HepG2 (cell line): Measurements from ENCODE around the gene GSTM1. TPM values are rescaled to one million over a fixed set of nuclear protein-coding genes. Genes with fewer than 3 reads are reported as not detected.

Source experiments
- BCL3 ChIP-seq: sonication (generic); formaldehyde crosslinking; IDR thresholded peaks from 2 replicates; pipeline ENCODE4 v1.5.1; 2020; ENCODE audit warnings: mild to moderate bottlenecking, missing genetic modification reagents, moderate library complexity
- EED ChIP-seq: sonication (generic); formaldehyde crosslinking; IDR thresholded peaks from 2 replicates; pipeline ENCODE4 v1.5.0; 2020; ENCODE audit warnings: mild to moderate bottlenecking, missing genetic modification reagents
- HOXA3 ChIP-seq: sonication (generic); formaldehyde crosslinking; IDR thresholded peaks from 2 replicates; pipeline ENCODE4 v1.5.0; 2020; ENCODE audit warnings: missing genetic modification reagents
- MTA3 ChIP-seq: sonication (generic); formaldehyde crosslinking; IDR thresholded peaks from 2 replicates; pipeline ENCODE4 v1.4.0; 2020; ENCODE audit warnings: missing genetic modification reagents
- MXD1 ChIP-seq: sonication (generic); formaldehyde crosslinking; IDR thresholded peaks from 2 replicates; pipeline ENCODE4 v1.4.0; 2020; ENCODE audit warnings: mild to moderate bottlenecking, missing genetic modification reagents
- MYC ChIP-seq: sonication (generic); formaldehyde crosslinking; IDR thresholded peaks from 2 replicates; pipeline ENCODE4 v1.9.0; 2021; ENCODE audit warnings: missing genetic modification reagents, borderline replicate concordance
- NCOA5 ChIP-seq: sonication (generic); formaldehyde crosslinking; IDR thresholded peaks from 2 replicates; pipeline ENCODE4 v1.4.0; 2020; ENCODE audit warnings: missing genetic modification reagents
- NFYB ChIP-seq: sonication (generic); formaldehyde crosslinking; IDR thresholded peaks from 2 replicates; pipeline ENCODE4 v1.4.0; 2020; ENCODE audit warnings: missing genetic modification reagents
- PRPF4 ChIP-seq: fragments of 200-400 bp; formaldehyde crosslinking; IDR thresholded peaks from 2 replicates; pipeline ENCODE4 v1.6.1; 2016; ENCODE audit warnings: low read length, low read depth; ENCODE audit not compliant: poor library complexity, severe bottlenecking
- RCOR2 ChIP-seq: IDR thresholded peaks from 2 replicates; pipeline ENCODE4 v1.6.1; 2016; ENCODE audit warnings: missing biosample characterization, missing genetic modification reagents
- REL ChIP-seq: sonication (generic); formaldehyde crosslinking; conservative IDR thresholded peaks from 2 replicates; pipeline ENCODE4 v1.8.0; 2022; ENCODE audit warnings: mild to moderate bottlenecking, missing genetic modification reagents, moderate library complexity
- SKI ChIP-seq: fragments of 450-650 bp; IDR thresholded peaks from one replicate; pipeline ENCODE4 v1.6.1; 2018; ENCODE audit warnings: mild to moderate bottlenecking; ENCODE audit not compliant: partially characterized antibody
- ZNF232 ChIP-seq: sonication (generic); formaldehyde crosslinking; IDR thresholded peaks from 2 replicates; pipeline ENCODE4 v1.4.0; 2020; ENCODE audit warnings: missing genetic modification reagents, borderline replicate concordance
- ZNF234 ChIP-seq: sonication (generic); formaldehyde crosslinking; conservative IDR thresholded peaks from 2 replicates; pipeline ENCODE4 v1.5.1; 2020; ENCODE audit warnings: mild to moderate bottlenecking, missing genetic modification reagents
- ZNF256 ChIP-seq: sonication (generic); formaldehyde crosslinking; conservative IDR thresholded peaks from 2 replicates; pipeline ENCODE4 v1.4.0; 2020; ENCODE audit warnings: missing genetic modification reagents
- ZNF274 ChIP-seq: sonication (generic); formaldehyde crosslinking; IDR thresholded peaks from 2 replicates; pipeline ENCODE4 v1.5.1; 2020; ENCODE audit warnings: mild to moderate bottlenecking, missing genetic modification reagents
- ZNF343 ChIP-seq: sonication (generic); formaldehyde crosslinking; IDR thresholded peaks from 2 replicates; pipeline ENCODE4 v1.4.0; 2020; ENCODE audit warnings: mild to moderate bottlenecking, missing genetic modification reagents
- ZNF556 ChIP-seq: sonication (generic); formaldehyde crosslinking; IDR thresholded peaks from 2 replicates; pipeline ENCODE4 v1.4.0; 2020; ENCODE audit warnings: mild to moderate bottlenecking, missing genetic modification reagents, borderline replicate concordance
- ZNF570 ChIP-seq: sonication (generic); formaldehyde crosslinking; IDR thresholded peaks from 2 replicates; pipeline ENCODE4 v1.4.0; 2020; ENCODE audit warnings: mild to moderate bottlenecking, missing genetic modification reagents, borderline replicate concordance
- ZNF597 ChIP-seq: sonication (generic); formaldehyde crosslinking; IDR thresholded peaks from 2 replicates; pipeline ENCODE4 v1.5.0; 2020; ENCODE audit warnings: missing genetic modification reagents
- ZNF720 ChIP-seq: sonication (generic); formaldehyde crosslinking; IDR thresholded peaks from 2 replicates; pipeline ENCODE4 v1.4.0; 2020; ENCODE audit warnings: missing genetic modification reagents
- ZNF761 ChIP-seq: sonication (generic); formaldehyde crosslinking; conservative IDR thresholded peaks from 2 replicates; pipeline ENCODE4 v1.4.0; 2020; ENCODE audit warnings: mild to moderate bottlenecking, missing genetic modification reagents
- ZNF776 ChIP-seq: sonication (generic); formaldehyde crosslinking; IDR thresholded peaks from 2 replicates; pipeline ENCODE4 v1.4.0; 2020; ENCODE audit warnings: mild to moderate bottlenecking, missing genetic modification reagents
- polyA plus RNA-seq, 8 experiments: library from polyadenylated mRNA; depleted of rRNA in 3 of 8; stranded (reverse) in 7 of 8; unstranded in 1 of 8; fragments of >200 nt; fragmentation: Illumina TruSeq in 4 of 8; extraction: Trizol in 4 of 8; gene quantifications; 2 replicates each; pipeline versions ENCODE4 v1.2.1 to v1.2.3, GENCODE V29; 2011 to 2016; ENCODE audit warnings: low read depth in 4 of 8, missing spikeins in 1 of 8, mixed read lengths in 1 of 8; ENCODE audit not compliant: insufficient read depth in 1 of 8
- total RNA-seq, 5 experiments: library from RNA; depleted of rRNA; stranded (reverse); fragments of >200 nt; fragmentation: Illumina TruSeq; extraction: Trizol; gene quantifications; 2 replicates each; pipeline ENCODE4 v1.2.3, GENCODE V29; 2016; ENCODE audit warnings: low read depth in 1 of 5
- TF ChIP-seq, protein P1 (sequence below): sonication (generic); formaldehyde crosslinking; IDR thresholded peaks from 2 replicates; pipeline ENCODE4 v1.4.0; 2020; ENCODE audit warnings: missing genetic modification reagents, borderline replicate concordance
- TF ChIP-seq, protein P2 (sequence below): sonication (generic); formaldehyde crosslinking; IDR thresholded peaks from 2 replicates; pipeline ENCODE4 v1.8.0; 2022; ENCODE audit warnings: missing genetic modification reagents, mild to moderate bottlenecking, borderline replicate concordance

GSTM1 gene
- total and polyA plus RNA-seq, 2 of the 13 experiments (the other 11 are each of a cell fraction or from before 2014, with no cell fraction given): 0.42 TPM; not detected in 1

- TF ChIP-seq, protein P1, sequence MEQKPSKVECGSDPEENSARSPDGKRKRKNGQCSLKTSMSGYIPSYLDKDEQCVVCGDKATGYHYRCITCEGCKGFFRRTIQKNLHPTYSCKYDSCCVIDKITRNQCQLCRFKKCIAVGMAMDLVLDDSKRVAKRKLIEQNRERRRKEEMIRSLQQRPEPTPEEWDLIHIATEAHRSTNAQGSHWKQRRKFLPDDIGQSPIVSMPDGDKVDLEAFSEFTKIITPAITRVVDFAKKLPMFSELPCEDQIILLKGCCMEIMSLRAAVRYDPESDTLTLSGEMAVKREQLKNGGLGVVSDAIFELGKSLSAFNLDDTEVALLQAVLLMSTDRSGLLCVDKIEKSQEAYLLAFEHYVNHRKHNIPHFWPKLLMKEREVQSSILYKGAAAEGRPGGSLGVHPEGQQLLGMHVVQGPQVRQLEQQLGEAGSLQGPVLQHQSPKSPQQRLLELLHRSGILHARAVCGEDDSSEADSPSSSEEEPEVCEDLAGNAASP (CRISPR knock-in tag): peak; percentile 30; the same call in 1 of the 2 replicates
- TF ChIP-seq ZNF776 (CRISPR knock-in tag) (peak; percentile 78), ZNF274 (CRISPR knock-in tag) (peak; percentile 35; the same call in 1 of the 2 replicates), ZNF597 (no peak), ZNF234 (no peak; the same call in 1 of the 2 replicates), ZNF570 (no peak), ZNF556 (CRISPR knock-in tag) (peak; percentile 89; the same call in 1 of the 2 replicates), MXD1 (CRISPR knock-in tag) (peak; percentile 57; the same call in 1 of the 2 replicates), PRPF4 (no peak), ZNF256 (CRISPR knock-in tag) (0 out of 2 replicates have a peak, but pooled peaks have one; percentile 54), MTA3 (no peak), MYC (CRISPR knock-in tag) (peak; percentile 60; the same call in 1 of the 2 replicates), HOXA3 (CRISPR knock-in tag) (peak; percentile 69), RCOR2 (CRISPR knock-in tag) (no peak), ZNF232 (CRISPR knock-in tag) (no peak; the same call in 1 of the 2 replicates), ZNF343 (CRISPR knock-in tag) (peak; percentile 66; the same call in 1 of the 2 replicates), NFYB (CRISPR knock-in tag) (peak; percentile 32; the same call in 1 of the 2 replicates), ZNF761 (CRISPR knock-in tag) (no peak), BCL3 (CRISPR knock-in tag) (peak; percentile 47; the same call in 1 of the 2 replicates), ZNF720 (no peak), SKI (no peak), EED (no peak), NCOA5 (no peak), REL (CRISPR knock-in tag) (no peak)
- TF ChIP-seq, protein P2, sequence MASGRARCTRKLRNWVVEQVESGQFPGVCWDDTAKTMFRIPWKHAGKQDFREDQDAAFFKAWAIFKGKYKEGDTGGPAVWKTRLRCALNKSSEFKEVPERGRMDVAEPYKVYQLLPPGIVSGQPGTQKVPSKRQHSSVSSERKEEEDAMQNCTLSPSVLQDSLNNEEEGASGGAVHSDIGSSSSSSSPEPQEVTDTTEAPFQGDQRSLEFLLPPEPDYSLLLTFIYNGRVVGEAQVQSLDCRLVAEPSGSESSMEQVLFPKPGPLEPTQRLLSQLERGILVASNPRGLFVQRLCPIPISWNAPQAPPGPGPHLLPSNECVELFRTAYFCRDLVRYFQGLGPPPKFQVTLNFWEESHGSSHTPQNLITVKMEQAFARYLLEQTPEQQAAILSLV (CRISPR knock-in tag): peak; percentile 49; the same call in 1 of the 2 replicates
These were observed 31.8 kb upstream of the GSTM1 start, which contains the start of gene GSTM4 (continued) for GRCh38 chr1:109655615-109656519.
